Measurements from ENCODE around the gene TMEM259.

Gene TMEM259

GRCh38 chr19:960020-960419 lies 60.9 kb downstream of the TMEM259 start:
- DNase-seq: no peak

Measured in fibroblast of skin of back (primary cell).